Activated naive CD8-positive, alpha-beta T cell treated with anti-CD3 and anti-CD28 coated beads, Interleukin-2, amount 50 U/mL, for 24 hours (primary cell): ENCODE data around the gene NUP50.
A peak's percentile ranks its signal among the peaks of the same experiment; 100 is the strongest.

Experiments
- ATAC-seq: fragments of 150-1000 bp; cut with Tn5 transposase; one replicate; pipeline ENCODE4 v1.10.0; 2021
- DNase-seq: peaks from one replicate; pipeline ENCODE4 v3.0.0; 2021
- H3K27ac Mint-ChIP-seq: one replicate; pipeline ENCODE4 v1.8.0; 2021; ENCODE audit warnings: mild to moderate bottlenecking, mixed read lengths
- H3K27me3 Mint-ChIP-seq: one replicate; pipeline ENCODE4 v1.8.0; 2021; ENCODE audit warnings: mixed read lengths
- H3K36me3 Mint-ChIP-seq: one replicate; pipeline ENCODE4 v1.8.0; 2021; ENCODE audit warnings: low read depth, mixed read lengths
- H3K4me1 Mint-ChIP-seq: one replicate; pipeline ENCODE4 v1.8.0; 2021; ENCODE audit warnings: mixed read lengths
- H3K4me3 Mint-ChIP-seq: one replicate; pipeline ENCODE4 v1.8.0; 2021; ENCODE audit warnings: mild to moderate bottlenecking, moderate library complexity, mixed read lengths
- H3K9me3 Mint-ChIP-seq: one replicate; pipeline ENCODE4 v1.8.0; 2021; ENCODE audit warnings: mixed read lengths

Gene NUP50

DNA sequence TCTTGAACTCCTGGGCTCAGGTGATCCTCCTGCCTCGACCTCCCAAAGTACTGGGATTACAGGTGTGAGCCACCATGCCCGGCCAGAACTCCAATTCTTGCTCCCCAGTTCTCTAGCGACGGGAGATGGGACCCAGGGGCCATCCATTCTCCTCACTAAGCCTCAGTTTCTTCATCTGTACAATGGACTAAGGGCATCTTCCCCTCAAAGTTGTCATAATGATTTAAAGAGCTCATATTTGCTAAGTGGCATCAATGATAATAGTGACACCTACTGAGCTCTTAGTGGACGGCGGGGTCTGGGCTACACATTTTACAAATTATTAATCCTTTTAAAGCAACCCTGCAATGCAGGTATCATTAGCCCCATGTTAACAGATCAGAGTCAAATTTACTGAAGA is 42.5 kb downstream of the NUP50 start:
- no peak overlapping the region for H3K4me3 Mint-ChIP-seq
- no peaks in the 10 kb centered on the region for H3K27me3 Mint-ChIP-seq
- peaks cover 2% of the 10 kb centered on the region for H3K4me1 Mint-ChIP-seq
- no peak for ATAC-seq
- H3K9me3 Mint-ChIP-seq = no peaks in the 10 kb centered on the region
- H3K36me3 Mint-ChIP-seq = peaks cover 6% of the 10 kb centered on the region
- no peak for DNase-seq
- no peak overlapping the region for H3K27ac Mint-ChIP-seq

DNA sequence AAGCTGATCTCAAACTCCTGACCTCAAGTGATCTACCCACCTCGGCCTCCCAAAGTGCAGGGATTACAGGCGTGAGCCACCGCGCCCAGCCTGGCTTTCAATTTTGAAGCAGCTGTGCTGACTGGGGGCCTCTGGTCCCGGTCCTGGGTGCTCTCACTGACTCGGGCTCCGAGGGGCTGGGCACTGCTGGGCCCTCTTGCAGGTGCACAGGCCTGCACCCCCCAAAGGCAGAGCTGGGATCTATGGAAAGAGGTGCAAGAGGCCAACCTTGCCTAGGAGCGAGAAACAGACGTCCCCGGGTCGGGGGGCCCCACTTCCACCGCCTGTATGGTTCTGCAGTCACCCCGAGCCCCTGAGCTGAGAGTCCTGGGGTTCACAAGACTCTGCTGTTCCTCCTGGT is 43.8 kb downstream of the NUP50 start:
- Mint-ChIP-seq H3K4me1 (peaks cover 2% of the 10 kb centered on the region), H3K36me3 (peaks cover 7% of the 10 kb centered on the region), H3K9me3 (no peaks in the 10 kb centered on the region), H3K27ac (no peak overlapping the region), H3K27me3 (no peaks in the 10 kb centered on the region), H3K4me3 (no peak overlapping the region)
- ATAC-seq (no peak), DNase-seq (no peak)

DNA sequence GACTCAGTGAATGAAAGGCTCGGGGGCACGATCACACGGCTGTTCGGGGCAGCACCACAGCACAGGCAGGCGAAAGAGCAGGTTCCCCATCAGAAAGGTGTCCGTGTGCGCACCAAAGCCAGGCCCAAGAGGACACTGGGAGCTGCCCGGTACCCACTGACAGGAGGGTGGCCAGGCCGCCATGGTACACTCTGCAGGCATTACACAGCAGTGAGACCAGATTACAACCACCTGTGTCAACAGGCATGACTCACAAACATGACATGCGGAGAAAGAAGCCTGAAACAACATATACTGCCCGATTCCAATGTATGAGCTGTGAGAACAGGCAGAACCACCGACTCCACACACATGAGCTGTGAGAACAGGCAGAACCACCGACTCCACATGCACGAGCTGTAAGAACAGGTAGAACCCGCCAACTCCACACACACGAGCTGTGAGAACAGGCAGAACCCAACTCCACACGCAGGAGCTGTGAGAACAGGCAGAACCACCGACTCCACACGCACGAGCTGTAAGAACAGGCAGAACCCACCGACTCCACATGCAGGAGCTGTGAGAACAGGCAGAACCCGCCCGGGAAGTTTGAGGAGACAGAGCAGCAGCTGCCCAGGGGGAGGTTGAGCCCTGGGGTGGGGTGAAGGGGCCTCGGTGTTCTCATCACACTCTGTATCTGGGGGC is 44.4 kb downstream of the NUP50 start:
- no peak overlapping the region for H3K4me3 Mint-ChIP-seq
- ATAC-seq (no peak), DNase-seq (no peak)
- H3K27ac Mint-ChIP-seq = no peak overlapping the region
- H3K27me3 Mint-ChIP-seq = no peaks in the 10 kb centered on the region
- peaks cover 7% of the 10 kb centered on the region for H3K36me3 Mint-ChIP-seq
- H3K9me3 Mint-ChIP-seq = no peaks in the 10 kb centered on the region
- H3K4me1 Mint-ChIP-seq = peaks cover 2% of the 10 kb centered on the region

DNA sequence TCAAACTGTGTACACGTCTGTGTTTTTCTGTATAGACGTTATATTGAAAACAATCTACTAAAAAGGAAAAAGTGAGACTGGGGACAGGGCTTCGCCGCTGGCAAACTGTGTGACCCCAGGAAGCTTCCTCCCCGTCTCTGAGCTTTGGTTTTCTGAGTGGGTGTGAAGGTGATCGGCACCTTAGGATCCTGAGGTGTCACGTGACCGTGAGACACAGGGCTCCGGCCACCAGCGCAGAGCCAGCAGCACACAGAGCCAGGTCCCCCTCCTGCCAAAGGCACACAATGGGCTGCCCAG is 44.9 kb downstream of the NUP50 start:
- Mint-ChIP-seq H3K27me3 (no peaks in the 10 kb centered on the region), H3K4me1 (peaks cover 4% of the 10 kb centered on the region), H3K4me3 (no peak overlapping the region), H3K27ac (no peak overlapping the region), H3K36me3 (peaks cover 7% of the 10 kb centered on the region), H3K9me3 (no peaks in the 10 kb centered on the region)
- DNase-seq = no peak
- ATAC-seq = no peak

DNA sequence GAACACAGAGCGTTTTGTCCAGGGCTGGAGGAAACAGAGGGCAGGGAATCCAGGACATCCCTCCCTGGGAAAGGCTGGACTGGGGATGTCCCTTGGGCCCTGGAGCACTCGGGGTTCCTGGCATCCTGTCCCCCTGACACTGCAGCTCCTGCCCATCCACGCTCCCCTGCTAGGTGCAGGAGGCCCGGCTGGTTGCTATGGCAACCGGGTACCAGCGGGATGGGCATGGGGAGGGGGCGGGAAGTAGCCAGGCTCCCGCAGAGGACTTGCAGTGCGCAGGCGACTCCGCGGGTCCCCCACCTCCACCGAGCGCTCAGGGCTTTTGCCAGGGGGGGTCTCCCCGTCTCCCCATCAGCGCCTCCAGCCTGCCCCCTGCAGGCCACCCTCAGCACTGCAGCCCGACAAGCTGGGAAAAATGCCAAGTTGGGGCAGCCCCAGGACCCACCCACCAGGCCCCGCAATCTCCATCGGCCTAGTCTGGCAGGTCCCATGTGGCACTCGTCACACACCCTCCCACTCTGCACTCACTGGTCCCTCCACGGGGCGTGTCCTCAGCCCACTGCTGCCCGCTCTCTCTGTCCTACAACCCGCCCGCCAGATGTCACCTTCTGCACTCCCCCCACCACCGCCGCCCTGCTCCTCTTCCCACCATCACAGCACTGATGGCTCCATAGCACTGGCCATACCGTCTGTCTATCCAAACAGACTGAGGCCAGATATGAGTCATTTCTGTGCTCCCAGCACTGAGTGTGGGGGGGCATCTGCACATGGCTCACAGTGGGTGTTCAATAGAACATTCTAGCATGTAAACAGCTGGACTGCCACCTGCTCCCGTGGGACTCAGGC is 45.5 kb downstream of the NUP50 start:
- Mint-ChIP-seq H3K9me3 (no peaks in the 10 kb centered on the region), H3K27me3 (no peaks in the 10 kb centered on the region), H3K4me1 (peaks cover 7% of the 10 kb centered on the region), H3K36me3 (peaks cover 7% of the 10 kb centered on the region), H3K27ac (no peak overlapping the region), H3K4me3 (no peak overlapping the region)
- no peak for ATAC-seq
- peak; percentile 52 for DNase-seq

DNA sequence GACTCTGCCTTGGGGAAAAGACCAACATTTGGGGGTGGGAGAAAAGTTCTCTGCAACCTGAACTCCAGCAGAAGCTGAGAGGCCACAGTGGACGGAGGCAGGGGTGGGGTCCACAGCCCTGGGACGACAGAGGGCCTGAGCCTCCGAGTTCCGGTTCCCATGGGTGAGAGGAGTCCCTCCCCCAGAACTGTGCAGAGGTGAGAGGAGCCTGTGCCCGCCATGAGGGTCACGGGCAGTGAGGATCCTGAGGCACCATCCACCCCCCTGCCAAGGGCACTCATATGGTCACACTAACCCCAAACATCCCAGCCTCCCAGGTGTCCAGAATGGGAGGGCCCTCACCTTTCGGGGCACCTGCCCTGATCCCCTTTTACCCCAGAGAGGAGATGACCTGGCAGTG is 46.4 kb downstream of the NUP50 start:
- Mint-ChIP-seq H3K9me3 (no peaks in the 10 kb centered on the region), H3K27ac (no peak overlapping the region), H3K4me1 (peaks cover 9% of the 10 kb centered on the region), H3K27me3 (no peaks in the 10 kb centered on the region), H3K36me3 (peaks cover 7% of the 10 kb centered on the region), H3K4me3 (no peak overlapping the region)
- ATAC-seq = no peak
- DNase-seq = no peak

DNA sequence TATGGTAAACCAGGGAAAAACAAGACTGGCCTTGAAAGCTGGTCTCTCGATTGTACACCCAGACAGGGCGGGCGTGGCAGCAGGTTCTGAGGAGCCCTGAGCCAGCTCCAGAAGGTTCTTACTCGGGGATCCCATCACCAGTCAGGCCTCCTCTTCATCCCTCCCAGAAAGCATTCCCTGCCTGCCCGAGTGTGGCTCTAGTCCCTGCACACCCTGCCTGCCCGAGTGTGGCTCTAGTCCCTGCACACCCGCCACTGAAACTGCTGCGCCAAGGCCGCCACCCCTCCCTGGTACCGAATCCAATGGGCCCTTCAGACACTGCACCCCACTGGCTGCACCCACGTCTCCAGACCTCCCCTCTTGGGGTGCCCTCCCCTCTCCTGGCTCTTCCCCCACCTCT is 46.9 kb downstream of the NUP50 start:
- H3K36me3 Mint-ChIP-seq = peaks cover 7% of the 10 kb centered on the region
- ATAC-seq (no peak), DNase-seq (no peak)
- no peaks in the 10 kb centered on the region for H3K27me3 Mint-ChIP-seq
- no peaks in the 10 kb centered on the region for H3K9me3 Mint-ChIP-seq
- H3K4me3 Mint-ChIP-seq = no peak overlapping the region
- H3K27ac Mint-ChIP-seq = no peak overlapping the region
- H3K4me1 Mint-ChIP-seq = peaks cover 9% of the 10 kb centered on the region

DNA sequence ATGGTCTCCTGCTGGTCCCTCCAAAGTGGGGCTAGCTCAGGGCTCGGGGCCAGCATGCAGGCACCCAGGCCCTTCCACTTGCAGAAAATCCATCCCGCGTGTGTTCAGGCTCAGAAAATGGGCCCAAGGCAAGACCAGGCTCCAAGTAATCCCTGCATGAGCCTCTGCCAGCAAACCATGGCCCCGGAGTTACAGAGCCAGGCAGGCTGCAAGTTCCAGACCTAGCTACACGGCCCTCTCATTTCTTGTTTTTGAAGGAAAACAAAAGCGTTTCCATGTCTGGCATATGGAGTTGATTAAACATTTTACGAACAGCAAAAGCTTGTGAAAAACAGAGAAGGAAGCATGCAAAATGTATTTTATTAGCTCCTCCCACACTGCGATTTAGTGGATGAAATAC is 47.3 kb downstream of the NUP50 start:
- H3K36me3 Mint-ChIP-seq = peaks cover 7% of the 10 kb centered on the region
- DNase-seq (no peak), ATAC-seq (no peak)
- peaks cover 9% of the 10 kb centered on the region for H3K4me1 Mint-ChIP-seq
- no peaks in the 10 kb centered on the region for H3K9me3 Mint-ChIP-seq
- H3K27me3 Mint-ChIP-seq = no peaks in the 10 kb centered on the region
- no peak overlapping the region for H3K4me3 Mint-ChIP-seq
- H3K27ac Mint-ChIP-seq = no peak overlapping the region

DNA sequence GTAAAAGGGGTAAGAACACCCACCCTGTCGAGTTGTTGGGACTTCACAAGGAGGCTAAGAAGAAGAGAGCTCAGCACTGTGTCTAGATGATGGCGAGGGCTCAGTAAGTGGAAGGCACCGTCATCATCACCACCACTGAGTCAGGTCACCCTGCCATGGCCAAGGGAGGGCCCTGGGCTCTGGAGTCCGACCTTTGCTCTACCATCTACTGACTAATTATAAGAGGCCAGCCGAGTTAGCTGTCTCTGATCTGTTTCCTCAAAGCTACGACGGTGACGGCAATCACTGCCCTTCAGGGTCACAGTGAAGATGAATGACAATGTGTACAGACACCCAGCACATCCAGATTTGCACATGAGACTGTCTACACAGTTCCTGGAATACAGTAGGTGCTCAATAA is 47.7 kb downstream of the NUP50 start:
- DNase-seq (no peak), ATAC-seq (no peak)
- Mint-ChIP-seq H3K9me3 (no peaks in the 10 kb centered on the region), H3K4me1 (peaks cover 9% of the 10 kb centered on the region), H3K4me3 (no peak overlapping the region), H3K27ac (no peak overlapping the region), H3K27me3 (no peaks in the 10 kb centered on the region), H3K36me3 (peaks cover 7% of the 10 kb centered on the region)

DNA sequence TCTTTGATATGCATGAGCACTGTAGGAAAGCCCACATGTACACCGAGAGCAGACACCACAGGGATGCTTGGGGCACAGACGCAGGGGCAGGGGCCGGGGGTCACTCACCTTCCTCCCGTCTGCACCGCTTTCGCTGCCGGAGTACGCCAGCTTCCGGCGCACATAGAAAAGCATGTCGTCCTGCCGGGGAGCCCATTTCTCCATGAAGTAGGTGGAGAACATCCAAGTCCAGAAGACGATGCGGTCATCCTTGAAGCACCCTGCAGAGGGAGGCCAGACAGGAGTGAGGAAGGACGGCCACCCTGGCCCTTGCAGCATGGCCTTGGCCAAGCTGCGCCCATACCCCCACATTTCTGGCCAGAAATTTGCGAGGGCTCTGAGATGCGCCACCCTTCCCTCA is 48.1 kb downstream of the NUP50 start:
- no peak for ATAC-seq

DNA sequence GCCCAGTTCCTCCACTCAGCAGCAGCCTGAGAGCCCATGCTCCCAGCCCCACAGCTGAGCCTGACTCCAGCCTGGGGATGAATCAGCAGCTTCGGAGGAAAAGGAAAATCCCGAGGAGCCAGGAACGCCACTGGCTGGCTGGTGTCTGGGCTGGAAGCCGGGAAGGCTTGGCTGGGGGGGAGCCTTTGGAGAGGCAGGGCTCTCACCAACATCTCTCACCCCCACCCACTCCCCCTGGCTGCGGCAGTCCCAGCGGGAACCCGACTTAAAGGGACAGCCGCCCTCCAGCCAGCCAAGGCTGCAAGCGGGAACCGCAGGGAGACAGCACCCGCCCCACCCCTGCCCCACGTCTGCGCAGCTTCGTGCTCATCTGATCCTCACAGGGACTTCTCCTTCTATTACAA is 48.6 kb downstream of the NUP50 start:
- no peak overlapping the region for H3K27ac Mint-ChIP-seq
- H3K9me3 Mint-ChIP-seq = no peaks in the 10 kb centered on the region
- ATAC-seq = no peak
- H3K36me3 Mint-ChIP-seq = peaks cover 7% of the 10 kb centered on the region
- no peak for DNase-seq
- no peaks in the 10 kb centered on the region for H3K27me3 Mint-ChIP-seq
- H3K4me1 Mint-ChIP-seq = peaks cover 9% of the 10 kb centered on the region
- H3K4me3 Mint-ChIP-seq = no peak overlapping the region

More for the DNA sequence above, 48.1 kb downstream of the NUP50 start:
- no peaks in the 10 kb centered on the region for H3K27me3 Mint-ChIP-seq
- DNase-seq = no peak
- H3K36me3 Mint-ChIP-seq = peaks cover 7% of the 10 kb centered on the region
- H3K4me1 Mint-ChIP-seq = peaks cover 9% of the 10 kb centered on the region
- no peaks in the 10 kb centered on the region for H3K9me3 Mint-ChIP-seq
- H3K27ac Mint-ChIP-seq = no peak overlapping the region
- no peak overlapping the region for H3K4me3 Mint-ChIP-seq

DNA sequence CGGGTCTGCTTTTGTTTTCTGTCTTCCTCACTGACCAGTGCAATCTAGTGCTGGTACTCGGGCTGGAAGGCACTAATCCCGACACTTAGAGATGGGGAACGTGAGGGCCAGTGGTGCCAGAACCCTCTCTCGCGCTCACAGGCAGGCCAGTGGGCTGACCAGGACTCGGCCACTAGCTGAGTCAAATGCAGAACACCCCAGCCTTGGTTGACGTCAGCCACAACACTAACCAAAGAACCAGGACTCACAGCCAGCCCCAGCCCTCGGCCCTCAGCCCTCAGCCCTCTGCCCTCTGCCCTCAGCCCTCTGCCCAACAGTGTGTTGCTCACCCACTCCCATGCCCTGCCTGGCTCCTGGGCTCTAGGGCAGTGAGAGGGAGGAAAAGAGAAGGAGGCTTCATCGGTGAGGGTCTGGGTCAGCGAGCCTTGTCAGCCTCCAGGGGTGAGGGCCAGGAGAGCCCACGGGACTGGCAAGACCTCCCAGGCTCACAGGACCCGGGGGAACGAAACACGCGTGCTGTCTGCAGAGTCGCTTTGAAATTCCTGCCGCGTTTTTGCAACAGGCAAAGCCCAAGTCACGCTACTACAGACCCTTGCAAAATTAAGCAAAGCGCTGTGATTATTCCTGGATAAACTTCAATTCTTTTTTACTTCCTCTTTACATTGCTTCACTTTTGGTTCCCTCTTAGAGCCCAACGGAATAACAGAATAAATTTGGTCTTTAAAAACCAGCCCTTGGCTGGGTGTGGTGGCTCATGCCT is 49.4 kb downstream of the NUP50 start:
- H3K27ac Mint-ChIP-seq = no peak overlapping the region
- H3K9me3 Mint-ChIP-seq = no peaks in the 10 kb centered on the region
- peaks cover 7% of the 10 kb centered on the region for H3K36me3 Mint-ChIP-seq
- H3K27me3 Mint-ChIP-seq = no peaks in the 10 kb centered on the region
- ATAC-seq = no peak
- no peak for DNase-seq
- peaks cover 9% of the 10 kb centered on the region for H3K4me1 Mint-ChIP-seq
- H3K4me3 Mint-ChIP-seq = no peak overlapping the region

DNA sequence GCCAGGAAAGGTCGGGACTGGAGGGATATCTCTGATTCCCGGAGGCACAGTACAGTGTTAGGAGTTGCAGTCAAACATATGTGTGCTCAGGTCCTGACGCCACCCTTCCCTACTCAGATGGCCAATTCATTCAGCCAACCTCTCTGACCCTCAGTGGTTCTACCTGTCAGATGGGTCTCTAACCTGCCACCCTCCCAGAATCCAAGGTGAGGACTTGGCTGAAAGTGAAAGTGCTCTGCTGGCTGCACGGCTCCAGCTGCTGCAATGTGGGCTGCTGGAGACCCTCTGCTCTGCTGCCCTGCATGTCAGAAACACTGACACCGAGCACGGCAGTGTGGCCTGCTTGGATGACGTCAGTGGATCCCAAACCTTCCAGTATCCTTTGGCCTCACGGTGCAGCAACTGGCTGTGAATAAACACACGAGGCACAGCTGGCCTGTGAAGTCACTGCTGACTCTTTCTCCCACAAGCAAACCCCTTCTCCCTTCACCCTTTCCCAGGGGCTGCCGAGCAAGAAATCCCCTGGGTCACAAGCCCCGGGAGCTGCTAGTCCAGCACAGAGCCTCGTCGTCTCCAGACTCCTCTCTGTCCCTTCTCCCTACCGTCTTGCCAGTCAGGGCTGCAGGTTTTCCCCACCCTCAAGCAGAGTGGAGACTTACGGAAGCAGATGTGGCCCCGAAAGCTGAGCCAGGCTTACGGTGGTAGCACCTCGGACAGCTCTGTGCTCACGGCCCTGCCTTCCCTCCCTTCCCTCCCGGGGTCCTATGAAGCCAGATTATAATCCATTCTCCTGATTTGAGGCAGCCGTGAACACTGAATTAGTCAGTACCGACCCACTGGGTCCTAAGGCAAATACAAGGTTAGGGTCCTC is 52.6 kb downstream of the NUP50 start:
- DNase-seq (no peak), ATAC-seq (no peak)
- Mint-ChIP-seq H3K4me3 (no peak overlapping the region), H3K27me3 (no peaks in the 10 kb centered on the region), H3K9me3 (no peaks in the 10 kb centered on the region), H3K27ac (no peak overlapping the region), H3K4me1 (peaks cover 24% of the 10 kb centered on the region), H3K36me3 (peaks cover 2% of the 10 kb centered on the region)

DNA sequence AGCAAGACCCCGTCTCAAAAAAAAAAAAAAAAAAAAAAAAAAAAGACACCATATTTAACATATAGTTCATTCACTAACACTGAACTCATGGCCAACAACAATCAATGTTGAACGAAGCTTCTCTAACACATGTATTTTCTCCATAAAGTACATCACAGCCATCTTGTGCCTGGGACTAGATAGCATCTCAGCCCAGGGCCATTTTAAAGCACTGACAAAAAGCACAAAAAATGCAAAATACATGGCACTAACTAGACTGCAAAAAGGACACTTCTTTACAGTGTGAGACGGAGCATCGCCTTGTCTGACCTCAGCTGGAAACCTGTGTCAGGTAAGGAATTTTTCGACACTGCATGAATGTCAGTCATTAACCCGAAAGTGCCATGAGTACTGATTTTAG is 53.6 kb downstream of the NUP50 start:
- Mint-ChIP-seq H3K9me3 (no peaks in the 10 kb centered on the region), H3K36me3 (no peaks in the 10 kb centered on the region), H3K27me3 (no peaks in the 10 kb centered on the region)

More for the DNA sequence above, 53.6 kb downstream of the NUP50 start:
- ATAC-seq = no peak
- Mint-ChIP-seq H3K27ac (no peak overlapping the region), H3K4me3 (no peak overlapping the region), H3K4me1 (peaks cover 26% of the 10 kb centered on the region)
- no peak for DNase-seq
